Measurements from ENCODE around the gene PFDN5. TPM values are rescaled to one million over a fixed set of nuclear protein-coding genes. Genes with fewer than 3 reads are reported as not detected.

The PFDN5 gene
- total RNA-seq, 1 experiment from 2014 or later = 270 TPM

Other genes starting within 250 kb of the PFDN5 start
- gene TNS2, start 245.5 kb upstream of the PFDN5 start, total RNA-seq (2014; rRNA removed) = 79.6 and 95.7 TPM in 2 replicates
- 20.0 and 21.9 TPM in 2 replicates for gene SPRYD3, start 216.2 kb upstream of the PFDN5 start, total RNA-seq (2014; rRNA removed)
- gene IGFBP6, start 197.9 kb upstream of the PFDN5 start, total RNA-seq (2014; rRNA removed) = 178 and 231 TPM in 2 replicates
- not detected in 2 replicates for gene SOAT2, start 192.1 kb upstream of the PFDN5 start, total RNA-seq (2014; rRNA removed)
- 7.4 and 10.5 TPM in 2 replicates for gene ZNF740, start 114.8 kb upstream of the PFDN5 start, total RNA-seq (2014; rRNA removed)
- gene CSAD, start 114.6 kb upstream of the PFDN5 start, total RNA-seq (2014; rRNA removed) = 5.2 and 6.1 TPM in 2 replicates
- not detected in 2 replicates for gene ITGB7, start 88.3 kb upstream of the PFDN5 start, total RNA-seq (2014; rRNA removed)
- 16.9 and 17.1 TPM in 2 replicates for gene RARG, start 63.3 kb upstream of the PFDN5 start, total RNA-seq (2014; rRNA removed)
- gene ESPL1, start 27.2 kb upstream of the PFDN5 start, total RNA-seq (2014; rRNA removed) = 14.8 and 18.2 TPM in 2 replicates
- gene MYG1, start 4.2 kb downstream of the PFDN5 start, total RNA-seq (2014; rRNA removed) = 53.1 and 55.0 TPM in 2 replicates
- 64.6 and 71.2 TPM in 2 replicates for gene AAAS, start 26.1 kb downstream of the PFDN5 start, total RNA-seq (2014; rRNA removed)
- not detected in 2 replicates for gene SP7, start 40.8 kb downstream of the PFDN5 start, total RNA-seq (2014; rRNA removed)
- 26.5 and 37.1 TPM in 2 replicates for gene SP1, start 84.6 kb downstream of the PFDN5 start, total RNA-seq (2014; rRNA removed)
- gene AMHR2, start 128.3 kb downstream of the PFDN5 start, total RNA-seq (2014; rRNA removed) = not detected in 2 replicates
- gene PRR13, start 146.2 kb downstream of the PFDN5 start, total RNA-seq (2014; rRNA removed) = 89.5 and 92.8 TPM in 2 replicates
- 186 and 227 TPM in 2 replicates for gene PCBP2, start 156.6 kb downstream of the PFDN5 start, total RNA-seq (2014; rRNA removed)
- 37.6 and 38.6 TPM in 2 replicates for gene MAP3K12, start 203.9 kb downstream of the PFDN5 start, total RNA-seq (2014; rRNA removed)
- gene TARBP2, start 205.7 kb downstream of the PFDN5 start, total RNA-seq (2014; rRNA removed) = 49.6 and 53.3 TPM in 2 replicates
- gene NPFF, start 211.9 kb downstream of the PFDN5 start, total RNA-seq (2014; rRNA removed) = not detected in 2 replicates